Glutamatergic neuron (in vitro differentiated cells): ENCODE data around the gene CDH11. TPM values are rescaled to one million over a fixed set of nuclear protein-coding genes. Genes with fewer than 3 reads are reported as not detected.

Source experiments
- DNase-seq: peaks from one replicate; pipeline ENCODE4 v3.0.0; 2022
- H3K27ac Mint-ChIP-seq: one replicate; pipeline ENCODE4 v1.8.0; 2020; ENCODE audit warnings: mild to moderate bottlenecking, mixed read lengths, inconsistent platforms; ENCODE audit not compliant: unreplicated experiment
- H3K27me3 Mint-ChIP-seq: one replicate; pipeline ENCODE4 v1.8.0; 2020; ENCODE audit warnings: mild to moderate bottlenecking, moderate library complexity, mixed read lengths, inconsistent platforms; ENCODE audit not compliant: unreplicated experiment
- H3K36me3 Mint-ChIP-seq: one replicate; pipeline ENCODE4 v1.8.0; 2020; ENCODE audit warnings: mild to moderate bottlenecking, mixed read lengths, inconsistent platforms; ENCODE audit not compliant: unreplicated experiment
- H3K4me1 Mint-ChIP-seq: one replicate; pipeline ENCODE4 v1.8.0; 2020; ENCODE audit warnings: mild to moderate bottlenecking, low read depth, mixed read lengths, inconsistent platforms; ENCODE audit not compliant: unreplicated experiment
- H3K4me3 Mint-ChIP-seq: one replicate; pipeline ENCODE4 v1.8.0; 2020; ENCODE audit warnings: mild to moderate bottlenecking, mixed read lengths, inconsistent platforms; ENCODE audit not compliant: unreplicated experiment
- H3K9me3 Mint-ChIP-seq: one replicate; pipeline ENCODE4 v1.8.0; 2020; ENCODE audit warnings: mild to moderate bottlenecking, moderate library complexity, mixed read lengths, inconsistent platforms; ENCODE audit not compliant: unreplicated experiment
- total RNA-seq: library from RNA; stranded (reverse); fragmentation: NEBNext Ultra II Directional; extraction: Animal tissue kit (Norgen Biotek cat#: 25700); gene quantifications from one replicate; pipeline ENCODE4 v1.2.1, GENCODE V29; 2021; ENCODE audit not compliant: unreplicated experiment
- TF ChIP-seq, protein P1 (sequence below): fragments of 200-600 bp; sonication (generic); IDR thresholded peaks from one replicate; pipeline ENCODE4 v1.5.0; 2021; ENCODE audit not compliant: partially characterized antibody, unreplicated experiment

The CDH11 gene
- total RNA-seq, 1 donor from 2014 or later = 2.6 TPM

DNA sequence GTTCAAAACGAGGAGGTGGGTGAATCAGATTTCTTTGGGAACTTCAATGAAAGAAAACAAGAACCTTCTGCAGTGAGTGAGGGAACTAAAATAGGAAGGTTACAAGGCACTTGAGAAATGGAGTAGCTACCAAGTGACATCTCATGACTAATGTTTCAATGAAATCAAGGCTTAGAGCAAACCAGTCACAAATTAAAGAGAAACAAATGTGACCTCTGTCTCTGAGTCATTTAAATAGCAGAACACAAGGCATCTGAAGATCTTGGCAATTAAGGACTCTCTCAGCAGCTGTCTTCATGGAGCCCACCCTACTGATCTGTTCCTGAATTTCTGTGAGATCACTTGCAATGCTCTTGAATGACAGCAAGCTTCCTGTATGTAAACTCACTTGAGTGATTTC lies 109.5 kb downstream of the CDH11 start:
- DNase-seq = no peak
- H3K36me3 Mint-ChIP-seq = peaks cover 4% of the 10 kb centered on the region
- H3K9me3 Mint-ChIP-seq = peaks cover 3% of the 10 kb centered on the region
- no peaks in the 10 kb centered on the region for H3K27me3 Mint-ChIP-seq
- TF ChIP-seq, protein P1, sequence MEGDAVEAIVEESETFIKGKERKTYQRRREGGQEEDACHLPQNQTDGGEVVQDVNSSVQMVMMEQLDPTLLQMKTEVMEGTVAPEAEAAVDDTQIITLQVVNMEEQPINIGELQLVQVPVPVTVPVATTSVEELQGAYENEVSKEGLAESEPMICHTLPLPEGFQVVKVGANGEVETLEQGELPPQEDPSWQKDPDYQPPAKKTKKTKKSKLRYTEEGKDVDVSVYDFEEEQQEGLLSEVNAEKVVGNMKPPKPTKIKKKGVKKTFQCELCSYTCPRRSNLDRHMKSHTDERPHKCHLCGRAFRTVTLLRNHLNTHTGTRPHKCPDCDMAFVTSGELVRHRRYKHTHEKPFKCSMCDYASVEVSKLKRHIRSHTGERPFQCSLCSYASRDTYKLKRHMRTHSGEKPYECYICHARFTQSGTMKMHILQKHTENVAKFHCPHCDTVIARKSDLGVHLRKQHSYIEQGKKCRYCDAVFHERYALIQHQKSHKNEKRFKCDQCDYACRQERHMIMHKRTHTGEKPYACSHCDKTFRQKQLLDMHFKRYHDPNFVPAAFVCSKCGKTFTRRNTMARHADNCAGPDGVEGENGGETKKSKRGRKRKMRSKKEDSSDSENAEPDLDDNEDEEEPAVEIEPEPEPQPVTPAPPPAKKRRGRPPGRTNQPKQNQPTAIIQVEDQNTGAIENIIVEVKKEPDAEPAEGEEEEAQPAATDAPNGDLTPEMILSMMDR = no peak
- H3K4me1 Mint-ChIP-seq = no peaks in the 10 kb centered on the region
- H3K4me3 Mint-ChIP-seq = no peak overlapping the region
- H3K27ac Mint-ChIP-seq = no peak overlapping the region

DNA sequence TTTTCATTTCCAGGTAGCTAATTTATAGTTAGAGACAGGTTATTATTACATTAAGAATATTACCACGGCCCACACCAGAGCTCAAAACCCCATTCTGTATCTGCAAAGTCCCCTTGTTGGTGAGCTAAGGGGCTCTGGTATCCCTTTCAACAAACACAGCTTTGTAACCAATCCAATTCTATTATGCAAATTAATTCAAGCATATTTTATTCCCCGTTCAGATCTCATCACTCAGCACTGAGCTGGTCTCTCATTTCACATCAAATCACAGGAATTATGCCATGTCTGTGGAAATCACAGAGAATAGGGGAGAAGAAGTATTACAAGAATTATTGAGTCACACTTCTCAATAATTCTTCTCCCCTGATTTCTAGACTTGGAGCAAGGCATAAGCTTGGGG lies 111.7 kb downstream of the CDH11 start:
- Mint-ChIP-seq H3K27ac (no peak overlapping the region), H3K36me3 (no peaks in the 10 kb centered on the region), H3K4me3 (no peak overlapping the region)

DNA sequence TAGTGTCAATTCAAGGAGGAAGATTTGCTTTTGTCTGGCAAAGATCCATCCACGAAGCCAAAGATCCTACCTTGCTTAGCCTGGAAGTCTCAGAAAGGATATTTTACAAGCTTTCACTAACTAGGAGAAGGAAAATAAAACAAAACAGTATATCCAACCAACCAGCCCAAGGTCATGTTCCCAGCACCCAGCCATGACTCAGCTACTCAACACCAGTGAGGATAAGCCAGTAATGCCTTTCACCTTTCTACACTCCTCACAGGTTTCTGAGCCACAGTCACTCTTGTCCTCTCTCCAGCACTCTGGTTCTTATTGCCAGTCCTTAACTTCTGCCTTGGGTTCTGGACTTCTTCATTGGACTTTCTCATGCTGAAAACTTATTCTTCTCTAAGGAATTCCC lies 116.2 kb downstream of the CDH11 start:
- no peak overlapping the region for H3K27ac Mint-ChIP-seq
- H3K4me3 Mint-ChIP-seq = no peak overlapping the region
- no peaks in the 10 kb centered on the region for H3K36me3 Mint-ChIP-seq
- H3K4me1 Mint-ChIP-seq = no peaks in the 10 kb centered on the region
- DNase-seq = no peak
- H3K27me3 Mint-ChIP-seq = no peaks in the 10 kb centered on the region
- TF ChIP-seq, protein P1 = no peak
- no peaks in the 10 kb centered on the region for H3K9me3 Mint-ChIP-seq

More for the DNA sequence above, 111.7 kb downstream of the CDH11 start:
- DNase-seq = no peak
- H3K27me3 Mint-ChIP-seq = no peaks in the 10 kb centered on the region
- H3K9me3 Mint-ChIP-seq = peaks cover 3% of the 10 kb centered on the region
- no peaks in the 10 kb centered on the region for H3K4me1 Mint-ChIP-seq
- TF ChIP-seq, protein P1 = no peak

DNA sequence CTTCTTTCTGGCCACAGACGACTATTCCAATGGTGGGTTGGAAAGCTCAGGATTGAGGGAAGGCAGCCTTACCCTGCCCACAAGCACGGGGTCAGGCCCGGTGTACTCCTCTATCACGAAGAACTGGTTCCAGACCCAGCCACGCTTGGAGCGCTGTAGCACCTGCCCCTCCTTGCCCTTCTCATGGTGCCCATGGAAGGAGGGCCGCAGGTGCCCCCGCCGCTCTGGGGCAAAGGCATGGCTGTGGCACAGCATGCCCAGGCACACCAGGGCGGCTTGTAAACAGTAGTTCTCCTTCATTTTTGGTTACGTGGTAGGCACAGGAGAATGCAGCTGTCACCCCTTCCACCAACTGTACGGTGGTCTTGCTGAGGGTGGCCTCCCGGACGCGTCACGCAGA lies 117.3 kb downstream of the CDH11 start:
- no peak overlapping the region for H3K4me3 Mint-ChIP-seq
- TF ChIP-seq, protein P1 = no peak
- H3K9me3 Mint-ChIP-seq = no peaks in the 10 kb centered on the region
- no peaks in the 10 kb centered on the region for H3K27me3 Mint-ChIP-seq
- no peaks in the 10 kb centered on the region for H3K4me1 Mint-ChIP-seq
- no peak overlapping the region for H3K27ac Mint-ChIP-seq
- DNase-seq = no peak
- no peaks in the 10 kb centered on the region for H3K36me3 Mint-ChIP-seq

DNA sequence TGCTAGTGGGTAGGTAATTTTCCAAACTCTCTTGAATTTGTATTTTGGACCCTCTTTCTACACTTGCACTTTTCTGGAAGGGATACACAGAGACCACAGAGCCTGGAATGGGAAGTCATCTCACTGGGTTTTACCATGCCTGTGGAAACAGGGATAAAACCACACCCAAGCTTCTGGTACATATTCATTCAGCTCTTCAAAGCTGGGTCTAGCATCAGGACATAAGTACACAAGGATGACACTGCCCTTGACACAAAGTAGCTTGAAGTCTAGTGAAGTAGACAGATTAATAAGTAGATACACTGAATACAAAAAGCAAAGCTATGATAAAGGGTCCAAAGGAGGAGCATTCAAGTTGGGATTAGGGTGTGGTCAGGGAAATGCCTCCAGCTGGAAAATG lies 118.2 kb downstream of the CDH11 start:
- H3K4me1 Mint-ChIP-seq = no peaks in the 10 kb centered on the region
- no peak overlapping the region for H3K27ac Mint-ChIP-seq
- H3K9me3 Mint-ChIP-seq = no peaks in the 10 kb centered on the region
- no peaks in the 10 kb centered on the region for H3K36me3 Mint-ChIP-seq
- TF ChIP-seq, protein P1 = no peak
- no peak for DNase-seq
- no peaks in the 10 kb centered on the region for H3K27me3 Mint-ChIP-seq
- H3K4me3 Mint-ChIP-seq = no peak overlapping the region
